Left lung (tissue), 10 donors: ENCODE data around the gene MYOT. TPM values are rescaled to one million over a fixed set of nuclear protein-coding genes. Genes with fewer than 3 reads are reported as not detected.

Experiments used
- ATAC-seq: fragments of 200-7000 bp; cut with Tn5 transposase; one replicate; pipeline ENCODE4 v1.9.1; 2020; ENCODE audit warnings: moderate library complexity
- DNase-seq, 4 donors: peaks; one replicate each; pipeline ENCODE4 v3.0.0-alpha.2; 2013 to 2020
- H3K27ac ChIP-seq, 2 donors: fragments of 200-600 bp; sonication (generic) in 1 of 2; one replicate each; pipeline versions ENCODE4 v1.5.0 to v1.8.0; 2020 to 2021
- H3K27me3 ChIP-seq, 2 donors: fragments of 200-600 bp; sonication (generic) in 1 of 2; one replicate each; pipeline versions ENCODE4 v1.5.0 to v1.8.0; 2020 to 2021
- H3K36me3 ChIP-seq, 2 donors: fragments of 200-600 bp; sonication (generic) in 1 of 2; one replicate each; pipeline versions ENCODE4 v1.5.0 to v1.8.0; 2020 to 2021
- H3K4me1 ChIP-seq, 2 donors: fragments of 200-600 bp; one replicate each; pipeline ENCODE4 v1.8.0; 2021
- H3K4me3 ChIP-seq, 2 donors: fragments of 200-600 bp; sonication (generic) in 1 of 2; one replicate each; pipeline versions ENCODE4 v1.5.0 to v1.8.0; 2020 to 2021; ENCODE audit warnings: mild to moderate bottlenecking in 1 of 2
- H3K9me3 ChIP-seq, 2 donors: fragments of 200-600 bp; sonication (generic) in 1 of 2; one replicate each; pipeline versions ENCODE4 v1.5.0 to v1.8.0; 2020 to 2021
- CTCF ChIP-seq, 2 donors: fragments of 200-600 bp; sonication (generic) in 1 of 2; IDR thresholded peaks; one replicate each; pipeline versions ENCODE4 v1.5.0 to v1.8.0; 2021; ENCODE audit warnings: antibody characterized with exemption in 2 of 2
- intact Hi-C, 2 donors: fragments of 100-400 bp; cut with DNase I; formaldehyde crosslinking; loops; one replicate each; pipeline versions ENCODE4 v1.11.2 to v1.14.2; 2022
- polyA plus RNA-seq, 6 donors: library from polyadenylated mRNA; unstranded; fragments of 120-200 nt; gene quantifications; one replicate each; pipeline ENCODE4 v1.2.1, GENCODE V29; 2013; ENCODE audit not compliant: insufficient read length in 6 of 6
- total RNA-seq, 2 donors: library from RNA; stranded (reverse); fragmentation: NEBNext Ultra II Directional; extraction: Animal tissue kit (Norgen Biotek cat#: 25700); gene quantifications; one replicate each; pipeline ENCODE4 v1.2.1, GENCODE V29; 2021
- donor health status: DM: no; HTN: yes; CAD: no.
- donor health status: DM: no; HTN: no; CAD: no.

MYOT gene
- total and polyA plus RNA-seq, 8 donors: 0.52 to 2.0 (median 1.2) TPM; not detected in 1

GRCh38 chr5:137894586-137894985 is 26.9 kb downstream of the MYOT start:
- H3K4me1 ChIP-seq: peaks cover 0 to under 1% of the 10 kb centered on the region in 2 donors
- ATAC-seq: no peak
- intact Hi-C loops: no loop called here
- H3K27ac ChIP-seq: no peak overlapping the region
- TF ChIP-seq CTCF (IDR thresholded peaks at IDR 0.05): no peak
- no peaks in the 10 kb centered on the region for H3K9me3 ChIP-seq
- no peak for DNase-seq
- peaks cover 0 to 1% of the 10 kb centered on the region in 2 donors for H3K27me3 ChIP-seq
- no peak overlapping the region for H3K4me3 ChIP-seq
- H3K36me3 ChIP-seq: no peaks in the 10 kb centered on the region

GRCh38 chr5:137896560-137896959 is 28.9 kb downstream of the MYOT start:
- intact Hi-C loops: no loop called here
- no peak for ATAC-seq

GRCh38 chr5:137899493-137899892 is 31.8 kb downstream of the MYOT start:
- no peak for ATAC-seq
- TF ChIP-seq CTCF (IDR thresholded peaks at IDR 0.05): no peak
- Histone ChIP-seq H3K36me3 (no peaks in the 10 kb centered on the region), H3K27me3 (no peaks in the 10 kb centered on the region), H3K27ac (no peak overlapping the region), H3K9me3 (no peaks in the 10 kb centered on the region), H3K4me3 (no peak overlapping the region), H3K4me1 (no peaks in the 10 kb centered on the region)
- no peak for DNase-seq
- intact Hi-C loops: no loop called here

More at GRCh38 chr5:137896560-137896959, 28.9 kb downstream of the MYOT start:
- Histone ChIP-seq H3K27me3 (no peaks in the 10 kb centered on the region), H3K36me3 (no peaks in the 10 kb centered on the region), H3K27ac (no peak overlapping the region), H3K4me3 (no peak overlapping the region), H3K9me3 (no peaks in the 10 kb centered on the region), H3K4me1 (no peaks in the 10 kb centered on the region)
- TF ChIP-seq CTCF (IDR thresholded peaks at IDR 0.05): no peak
- no peak for DNase-seq

- DNase-seq (no peak), ATAC-seq (no peak)
- Histone ChIP-seq H3K27ac (no peak overlapping the region), H3K4me3 (no peak overlapping the region), H3K4me1 (no peaks in the 10 kb centered on the region), H3K36me3 (no peaks in the 10 kb centered on the region), H3K9me3 (no peaks in the 10 kb centered on the region), H3K27me3 (no peaks in the 10 kb centered on the region)
- no peak for TF ChIP-seq CTCF (IDR thresholded peaks at IDR 0.05)
- intact Hi-C loops: no loop called here
Measured at GRCh38 chr5:137901011-137901817, 33.6 kb downstream of the MYOT start.

GRCh38 chr5:137902408-137903133 is 34.9 kb downstream of the MYOT start:
- H3K36me3 ChIP-seq: no peaks in the 10 kb centered on the region
- no peaks in the 10 kb centered on the region for H3K9me3 ChIP-seq
- no peak for DNase-seq
- TF ChIP-seq CTCF (IDR thresholded peaks at IDR 0.05): no peak
- H3K27me3 ChIP-seq: no peaks in the 10 kb centered on the region
- no peak overlapping the region for H3K27ac ChIP-seq
- H3K4me3 ChIP-seq: no peak overlapping the region
- no peaks in the 10 kb centered on the region for H3K4me1 ChIP-seq
- intact Hi-C loops: no loop called here
- ATAC-seq: no peak
